H1 (cell line): ENCODE measurements around the gene HMX1. TPM values are rescaled to one million over a fixed set of nuclear protein-coding genes. Genes with fewer than 3 reads are reported as not detected.

Experiments
- SIRT6 ChIP-seq: IDR thresholded peaks from one replicate; pipeline ENCODE4 v1.7.1; 2012; ENCODE audit warnings: low read length, inconsistent platforms
- polyA plus RNA-seq, 7 experiments: library from polyadenylated mRNA; depleted of rRNA in 3 of 7; stranded (reverse) in 5 of 7; unstranded in 2 of 7; fragments of >200 nt in 5 of 7; fragments of 200-250 nt in 2 of 7; gene quantifications; 1 replicate in 5 of 7; 2 replicates in 1 of 7; 4 replicates in 1 of 7; pipeline versions ENCODE4 v1.2.1 to v1.2.3, GENCODE V29; 2011 to 2013; ENCODE audit warnings: missing spikeins in 2 of 7, mixed read lengths in 2 of 7
- total RNA-seq: library from RNA; stranded (reverse); fragmentation: NEBNext Ultra II Directional; extraction: Animal tissue kit (Norgen Biotek cat#: 25700); gene quantifications from 2 replicates; pipeline ENCODE4 v1.2.1, GENCODE V29; 2021

HMX1 gene
- total and polyA plus RNA-seq, 2 of the 8 experiments (the other 6 are each of a cell fraction or from before 2014, with no cell fraction given), result 0.26 TPM; not detected in 1

DNA sequence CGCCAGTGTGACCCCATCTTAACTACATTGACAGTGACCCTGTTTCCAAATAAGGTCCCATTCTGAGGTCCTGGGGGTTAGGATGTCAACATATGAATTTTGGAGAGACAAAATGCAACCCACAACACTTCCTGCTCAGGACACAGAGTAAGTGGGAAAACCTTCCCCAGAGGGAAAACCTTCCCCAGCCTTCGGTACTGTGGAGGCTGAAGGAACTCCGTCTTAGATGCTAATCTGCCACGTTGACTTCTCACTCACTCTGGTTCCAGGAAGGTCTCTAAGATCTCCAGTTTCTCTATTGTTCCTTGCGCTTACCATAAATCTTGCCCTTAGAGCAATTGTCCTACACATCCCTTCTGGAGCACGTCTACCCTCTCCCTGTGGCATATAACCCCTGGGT is 29.7 kb upstream of the HMX1 start (continued):
- TF ChIP-seq SIRT6, result no peak
